HEK293 (cell line): ENCODE data around the gene RHBDL2.

Source experiments
- ZNF561 ChIP-seq: fragments of 450-650 bp; IDR thresholded peaks from 2 replicates; pipeline ENCODE4 v1.5.1; 2018; ENCODE audit warnings: missing biosample characterization, missing genetic modification characterization, borderline replicate concordance
- ZNF670 ChIP-seq: fragments of 450-650 bp; formaldehyde crosslinking; IDR thresholded peaks from 2 replicates; pipeline ENCODE4 v1.5.1; 2016; ENCODE audit warnings: missing biosample characterization, missing genetic modification characterization, low read depth
- TF ChIP-seq, protein P1 (sequence below): fragments of 450-650 bp; formaldehyde crosslinking; IDR thresholded peaks from 2 replicates; pipeline ENCODE4 v1.5.1; 2016; ENCODE audit warnings: missing biosample characterization, missing genetic modification characterization
- TF ChIP-seq, protein P2 (sequence below): fragments of 450-650 bp; formaldehyde crosslinking; conservative IDR thresholded peaks from 2 replicates; pipeline ENCODE4 v1.5.1; 2016; ENCODE audit warnings: low read depth, missing biosample characterization, missing genetic modification characterization
- TF ChIP-seq, protein P3 (sequence below): fragments of 450-650 bp; formaldehyde crosslinking; IDR thresholded peaks from 2 replicates; pipeline ENCODE4 v1.5.1; 2017; ENCODE audit warnings: missing biosample characterization, missing genetic modification characterization

DNA sequence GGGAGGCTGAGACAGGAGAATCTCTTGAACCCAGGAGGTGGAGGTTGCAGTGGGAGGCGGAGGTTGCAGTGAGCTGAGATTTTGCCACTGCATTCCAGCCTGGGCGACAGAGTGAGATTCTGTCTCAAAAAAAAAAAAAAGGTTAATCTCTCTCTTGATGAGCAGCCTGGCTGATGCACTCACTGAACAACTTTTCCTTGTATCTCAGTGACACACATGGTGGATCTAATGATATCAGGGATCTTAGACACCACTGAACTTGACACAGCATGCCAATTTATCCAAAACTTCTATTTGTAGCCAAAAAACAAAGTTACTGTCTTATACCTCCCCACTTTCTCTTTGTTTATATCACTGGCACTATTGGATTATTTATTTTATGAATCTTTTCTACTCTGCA is 16.2 kb downstream of the RHBDL2 start:
- TF ChIP-seq ZNF561 (tag by site-specific recombination): no peak
- TF ChIP-seq, protein P1, sequence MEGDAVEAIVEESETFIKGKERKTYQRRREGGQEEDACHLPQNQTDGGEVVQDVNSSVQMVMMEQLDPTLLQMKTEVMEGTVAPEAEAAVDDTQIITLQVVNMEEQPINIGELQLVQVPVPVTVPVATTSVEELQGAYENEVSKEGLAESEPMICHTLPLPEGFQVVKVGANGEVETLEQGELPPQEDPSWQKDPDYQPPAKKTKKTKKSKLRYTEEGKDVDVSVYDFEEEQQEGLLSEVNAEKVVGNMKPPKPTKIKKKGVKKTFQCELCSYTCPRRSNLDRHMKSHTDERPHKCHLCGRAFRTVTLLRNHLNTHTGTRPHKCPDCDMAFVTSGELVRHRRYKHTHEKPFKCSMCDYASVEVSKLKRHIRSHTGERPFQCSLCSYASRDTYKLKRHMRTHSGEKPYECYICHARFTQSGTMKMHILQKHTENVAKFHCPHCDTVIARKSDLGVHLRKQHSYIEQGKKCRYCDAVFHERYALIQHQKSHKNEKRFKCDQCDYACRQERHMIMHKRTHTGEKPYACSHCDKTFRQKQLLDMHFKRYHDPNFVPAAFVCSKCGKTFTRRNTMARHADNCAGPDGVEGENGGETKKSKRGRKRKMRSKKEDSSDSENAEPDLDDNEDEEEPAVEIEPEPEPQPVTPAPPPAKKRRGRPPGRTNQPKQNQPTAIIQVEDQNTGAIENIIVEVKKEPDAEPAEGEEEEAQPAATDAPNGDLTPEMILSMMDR (tag by site-specific recombination): no peak
- TF ChIP-seq, protein P2, sequence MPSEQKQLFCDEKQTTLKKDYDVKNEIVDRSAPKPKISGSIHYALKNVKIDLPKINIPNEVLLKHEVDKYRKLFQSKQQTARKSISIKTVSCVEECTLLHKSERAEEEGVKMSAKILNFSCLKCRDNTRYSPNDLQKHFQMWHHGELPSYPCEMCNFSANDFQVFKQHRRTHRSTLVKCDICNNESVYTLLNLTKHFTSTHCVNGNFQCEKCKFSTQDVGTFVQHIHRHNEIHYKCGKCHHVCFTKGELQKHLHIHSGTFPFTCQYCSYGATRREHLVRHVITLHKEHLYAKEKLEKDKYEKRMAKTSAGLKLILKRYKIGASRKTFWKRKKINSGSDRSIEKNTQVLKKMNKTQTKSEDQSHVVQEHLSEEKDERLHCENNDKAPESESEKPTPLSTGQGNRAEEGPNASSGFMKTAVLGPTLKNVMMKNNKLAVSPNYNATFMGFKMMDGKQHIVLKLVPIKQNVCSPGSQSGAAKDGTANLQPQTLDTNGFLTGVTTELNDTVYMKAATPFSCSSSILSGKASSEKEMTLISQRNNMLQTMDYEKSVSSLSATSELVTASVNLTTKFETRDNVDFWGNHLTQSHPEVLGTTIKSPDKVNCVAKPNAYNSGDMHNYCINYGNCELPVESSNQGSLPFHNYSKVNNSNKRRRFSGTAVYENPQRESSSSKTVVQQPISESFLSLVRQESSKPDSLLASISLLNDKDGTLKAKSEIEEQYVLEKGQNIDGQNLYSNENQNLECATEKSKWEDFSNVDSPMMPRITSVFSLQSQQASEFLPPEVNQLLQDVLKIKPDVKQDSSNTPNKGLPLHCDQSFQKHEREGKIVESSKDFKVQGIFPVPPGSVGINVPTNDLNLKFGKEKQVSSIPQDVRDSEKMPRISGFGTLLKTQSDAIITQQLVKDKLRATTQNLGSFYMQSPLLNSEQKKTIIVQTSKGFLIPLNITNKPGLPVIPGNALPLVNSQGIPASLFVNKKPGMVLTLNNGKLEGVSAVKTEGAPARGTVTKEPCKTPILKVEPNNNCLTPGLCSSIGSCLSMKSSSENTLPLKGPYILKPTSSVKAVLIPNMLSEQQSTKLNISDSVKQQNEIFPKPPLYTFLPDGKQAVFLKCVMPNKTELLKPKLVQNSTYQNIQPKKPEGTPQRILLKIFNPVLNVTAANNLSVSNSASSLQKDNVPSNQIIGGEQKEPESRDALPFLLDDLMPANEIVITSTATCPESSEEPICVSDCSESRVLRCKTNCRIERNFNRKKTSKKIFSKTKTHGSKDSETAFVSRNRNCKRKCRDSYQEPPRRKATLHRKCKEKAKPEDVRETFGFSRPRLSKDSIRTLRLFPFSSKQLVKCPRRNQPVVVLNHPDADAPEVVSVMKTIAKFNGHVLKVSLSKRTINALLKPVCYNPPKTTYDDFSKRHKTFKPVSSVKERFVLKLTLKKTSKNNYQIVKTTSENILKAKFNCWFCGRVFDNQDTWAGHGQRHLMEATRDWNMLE (tag by site-specific recombination): no peak
- TF ChIP-seq, protein P3, sequence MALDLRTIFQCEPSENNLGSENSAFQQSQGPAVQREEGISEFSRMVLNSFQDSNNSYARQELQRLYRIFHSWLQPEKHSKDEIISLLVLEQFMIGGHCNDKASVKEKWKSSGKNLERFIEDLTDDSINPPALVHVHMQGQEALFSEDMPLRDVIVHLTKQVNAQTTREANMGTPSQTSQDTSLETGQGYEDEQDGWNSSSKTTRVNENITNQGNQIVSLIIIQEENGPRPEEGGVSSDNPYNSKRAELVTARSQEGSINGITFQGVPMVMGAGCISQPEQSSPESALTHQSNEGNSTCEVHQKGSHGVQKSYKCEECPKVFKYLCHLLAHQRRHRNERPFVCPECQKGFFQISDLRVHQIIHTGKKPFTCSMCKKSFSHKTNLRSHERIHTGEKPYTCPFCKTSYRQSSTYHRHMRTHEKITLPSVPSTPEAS: no peak
- TF ChIP-seq ZNF670: no peak
